Inflammatory macrophage (primary cell): ENCODE data around the gene DNMT3L.
"Not testable (repeated sequence)": the region's sequence is repeated elsewhere in the genome, so short reads cannot be mapped to it uniquely, and the experiment has no call there.

ENCODE experiments used
- DNase-seq, 2 donors: peaks; one replicate each; pipeline ENCODE4 v3.0.0-alpha.2; 2020 to 2022

DNMT3L gene

DNA sequence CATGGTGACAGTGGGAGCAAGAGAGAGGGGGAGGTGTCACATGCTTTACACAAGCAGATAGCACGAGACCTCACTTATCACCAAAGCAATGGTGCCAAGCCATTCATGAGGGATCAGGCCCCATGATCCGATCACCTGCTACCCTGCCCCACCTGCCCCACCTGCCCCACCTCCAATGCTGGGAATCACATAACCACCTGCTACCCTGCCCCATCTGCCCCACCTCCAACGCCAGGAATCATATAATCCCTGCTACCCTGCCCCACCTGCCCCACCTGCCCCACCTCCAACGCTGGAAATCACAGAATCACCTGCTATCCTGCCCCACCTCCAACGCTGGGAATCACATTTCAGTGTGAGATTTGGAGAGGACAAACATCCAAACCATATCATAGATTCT is 13.3 kb upstream of the DNMT3L start:
- DNase-seq: no peak

DNA sequence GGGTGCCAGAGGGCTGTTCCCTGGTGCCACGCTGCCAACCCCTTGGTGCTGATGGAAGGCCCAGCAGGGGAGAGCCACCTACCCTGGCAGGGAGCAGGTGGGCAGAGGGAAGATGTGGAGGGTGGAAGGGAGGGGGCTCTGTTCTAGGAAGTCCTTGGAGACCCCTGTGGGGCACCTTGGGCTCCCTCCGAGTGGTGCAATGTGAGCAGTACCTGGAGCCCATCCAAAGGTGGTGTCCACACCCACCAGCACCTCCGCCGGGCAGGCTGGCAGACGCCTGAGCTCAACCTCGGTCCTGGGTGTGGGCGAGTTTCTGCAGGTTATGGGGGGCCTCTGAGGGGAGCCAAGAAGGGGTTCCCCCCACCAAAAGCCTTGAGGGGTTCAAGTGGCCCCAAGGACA is 11.3 kb upstream of the DNMT3L start:
- DNase-seq: no peak

DNA sequence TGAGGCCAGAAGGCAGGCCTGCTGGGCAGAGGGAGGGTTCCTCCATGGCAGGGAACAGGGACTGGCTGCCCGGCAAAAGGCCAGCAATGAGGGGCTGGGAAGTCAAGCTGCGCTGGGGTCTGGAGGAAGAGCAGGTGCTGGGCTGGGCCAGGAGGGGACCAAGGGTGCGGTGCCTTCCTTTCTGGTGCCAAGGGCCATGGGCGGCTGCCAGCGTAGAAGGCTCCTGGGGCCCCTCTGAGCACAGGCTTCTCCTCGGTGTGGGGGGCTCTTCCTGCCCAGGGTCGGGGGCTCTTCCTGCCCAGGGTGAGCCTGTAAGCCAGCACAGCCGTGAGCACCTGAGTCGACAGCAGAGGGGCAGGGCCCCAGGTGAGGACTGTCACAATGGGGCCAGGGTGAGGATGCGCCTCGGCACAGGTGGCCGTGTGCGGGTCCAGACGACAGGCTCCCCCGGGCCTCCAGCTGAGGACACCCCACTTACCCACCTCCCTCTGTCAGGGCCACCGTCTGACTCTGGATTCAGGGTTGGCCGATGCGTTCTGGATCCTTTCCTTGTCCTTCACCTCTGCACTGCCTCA is 10.7 kb upstream of the DNMT3L start:
- DNase-seq: no peak

DNA sequence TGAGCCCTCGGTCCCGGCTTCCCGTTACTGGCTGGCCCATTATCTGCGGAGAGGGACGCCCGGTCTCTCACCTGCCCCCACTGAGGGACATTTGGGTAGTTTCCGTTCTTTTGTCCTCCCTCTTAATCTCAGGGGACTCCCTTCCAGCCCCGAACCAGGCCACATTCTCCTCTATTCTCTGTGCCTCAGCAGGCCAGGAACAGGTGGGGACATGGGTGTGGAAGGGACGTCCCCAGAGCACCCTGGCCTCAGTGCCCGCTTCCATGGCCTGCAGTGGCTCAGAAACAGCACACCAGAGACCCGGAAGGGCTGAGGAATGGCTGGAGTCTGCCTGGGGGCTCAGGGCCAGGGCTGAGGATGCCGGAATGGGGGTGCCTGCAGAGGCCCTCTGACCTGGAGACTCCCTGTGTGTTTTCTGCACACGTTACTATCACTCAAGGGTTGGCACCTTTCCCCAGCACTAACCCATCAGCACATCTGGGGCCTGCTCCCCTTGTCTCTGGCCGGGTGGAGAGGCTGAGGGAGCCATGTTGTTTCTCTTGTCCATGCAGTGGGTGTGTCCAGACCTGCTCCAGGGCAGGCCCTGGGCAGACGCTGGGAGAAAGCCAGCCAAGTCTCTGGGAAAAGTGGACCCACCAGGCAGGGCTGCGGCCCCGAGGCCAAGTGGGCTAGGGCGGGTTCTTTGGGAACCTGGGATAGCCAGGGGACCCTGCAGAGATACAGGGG is 10.0 kb upstream of the DNMT3L start:
- DNase-seq: no peak

DNA sequence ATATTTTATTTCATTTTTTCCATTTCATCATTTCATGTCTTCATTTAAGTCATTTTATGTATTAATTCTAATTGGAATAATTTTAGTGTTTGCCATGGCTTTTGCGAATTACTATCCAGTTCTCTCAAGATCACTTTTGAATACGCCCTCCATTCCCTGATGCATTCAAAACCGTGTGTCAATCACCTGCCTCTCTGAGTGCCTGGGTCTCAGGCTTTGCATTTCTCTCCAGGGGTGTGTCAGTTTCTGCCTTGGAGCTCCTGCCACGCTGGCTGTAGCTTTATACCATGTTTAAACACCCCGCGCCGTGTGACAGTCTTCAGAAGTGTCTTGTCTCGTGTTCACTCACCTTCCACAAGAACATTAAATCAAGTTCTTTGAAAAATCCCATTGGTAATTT is 7.4 kb upstream of the DNMT3L start:
- DNase-seq: no peak

DNA sequence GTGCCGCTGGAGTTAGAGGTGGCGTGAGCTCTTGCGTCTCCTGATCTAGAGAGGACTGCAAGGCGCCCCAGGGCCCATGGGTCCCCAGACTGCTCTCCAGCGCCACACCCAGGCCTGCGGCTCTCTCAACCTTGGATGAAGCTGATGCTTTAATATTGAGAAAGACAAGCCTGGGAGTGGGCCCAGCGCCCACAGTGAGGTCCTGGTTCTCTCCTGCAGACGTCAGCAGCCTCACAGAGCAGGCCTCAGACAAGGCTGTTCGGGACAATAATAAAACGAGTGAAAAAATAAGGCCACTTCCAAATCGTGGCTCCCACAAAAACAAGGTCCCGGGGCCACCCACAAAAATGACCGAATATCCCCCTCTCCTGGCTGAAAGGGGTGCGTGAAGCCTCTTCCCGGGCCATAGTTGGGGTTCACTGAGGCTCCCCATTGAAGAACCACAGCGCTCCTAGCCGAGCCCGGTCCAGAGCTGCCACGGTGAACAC is 6.0 kb upstream of the DNMT3L start:
- peak; percentile 13 to 23 for DNase-seq

DNA sequence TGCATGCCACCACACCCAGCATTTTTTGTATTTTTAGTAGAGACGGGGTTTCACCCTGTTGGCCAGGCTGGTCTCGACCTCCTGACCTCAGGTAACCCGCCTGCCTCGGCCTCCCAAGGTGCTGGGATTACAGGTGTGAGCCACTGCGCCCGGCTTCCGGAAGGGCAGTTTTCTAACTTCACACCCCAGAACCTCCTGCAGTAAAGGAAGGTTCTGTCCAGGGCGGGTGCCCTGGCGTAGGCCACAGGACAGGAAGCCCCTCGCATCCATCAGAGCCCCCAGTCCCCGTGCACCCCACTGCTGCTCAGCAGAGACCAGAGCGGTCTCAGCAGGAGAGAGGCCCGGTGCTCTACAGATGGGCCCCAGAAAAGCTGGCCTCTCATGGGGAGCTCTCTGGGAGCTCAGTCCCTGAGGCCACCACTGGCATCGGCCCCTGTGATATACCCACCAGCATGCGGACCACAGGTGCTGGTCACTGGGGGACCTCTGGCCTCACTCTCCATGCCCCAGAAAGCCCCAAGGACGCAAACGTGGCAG is 4.1 kb upstream of the DNMT3L start:
- DNase-seq: no peak

DNA sequence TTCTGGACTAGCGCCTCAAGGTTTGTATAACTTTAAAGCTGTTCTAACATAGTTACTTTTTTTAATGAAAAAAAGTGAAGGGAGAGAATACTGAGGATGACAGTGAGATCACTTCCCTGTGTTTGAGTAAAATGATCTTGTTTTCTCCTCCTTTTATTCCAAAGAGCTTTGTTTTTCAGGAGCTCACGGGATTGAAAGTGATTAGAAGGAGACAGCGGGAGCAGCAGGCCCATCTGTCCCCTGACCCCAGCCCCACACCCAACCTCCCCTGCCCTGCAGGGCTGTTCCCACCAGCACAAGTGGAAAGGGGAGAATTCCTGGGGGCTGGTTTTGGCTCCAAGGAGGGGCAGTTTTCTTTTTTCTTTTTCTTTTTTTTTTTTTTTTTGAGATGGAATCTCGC is 2.1 kb upstream of the DNMT3L start:
- no peak for DNase-seq

DNA sequence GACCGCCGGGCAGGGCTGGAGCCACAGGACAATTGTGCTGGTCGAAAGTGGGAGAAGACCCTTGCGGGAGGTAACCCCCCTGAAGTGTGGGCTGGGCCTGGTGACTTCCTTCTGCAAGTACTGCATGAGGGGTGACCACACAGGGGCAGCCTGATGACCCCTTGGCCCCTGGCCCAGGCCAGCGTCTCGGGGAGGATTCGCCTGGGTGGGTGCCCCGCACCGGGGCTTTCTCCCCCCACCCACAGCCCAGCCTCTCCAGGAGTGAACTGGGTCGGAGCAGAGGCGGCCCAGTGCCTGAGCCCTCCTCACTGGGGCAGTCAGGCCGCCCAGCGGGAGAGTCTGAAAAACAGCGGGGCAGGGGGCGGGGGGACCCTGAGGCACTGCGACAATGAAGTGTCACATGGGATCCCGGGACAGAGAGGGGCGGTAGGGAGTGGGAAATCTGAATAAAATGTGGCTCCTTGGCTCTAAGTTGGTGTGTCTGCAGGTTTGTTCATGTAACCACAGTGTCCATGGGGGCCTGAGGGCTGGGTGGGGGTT is 1.6 kb upstream of the DNMT3L start:
- no peak for DNase-seq

DNA sequence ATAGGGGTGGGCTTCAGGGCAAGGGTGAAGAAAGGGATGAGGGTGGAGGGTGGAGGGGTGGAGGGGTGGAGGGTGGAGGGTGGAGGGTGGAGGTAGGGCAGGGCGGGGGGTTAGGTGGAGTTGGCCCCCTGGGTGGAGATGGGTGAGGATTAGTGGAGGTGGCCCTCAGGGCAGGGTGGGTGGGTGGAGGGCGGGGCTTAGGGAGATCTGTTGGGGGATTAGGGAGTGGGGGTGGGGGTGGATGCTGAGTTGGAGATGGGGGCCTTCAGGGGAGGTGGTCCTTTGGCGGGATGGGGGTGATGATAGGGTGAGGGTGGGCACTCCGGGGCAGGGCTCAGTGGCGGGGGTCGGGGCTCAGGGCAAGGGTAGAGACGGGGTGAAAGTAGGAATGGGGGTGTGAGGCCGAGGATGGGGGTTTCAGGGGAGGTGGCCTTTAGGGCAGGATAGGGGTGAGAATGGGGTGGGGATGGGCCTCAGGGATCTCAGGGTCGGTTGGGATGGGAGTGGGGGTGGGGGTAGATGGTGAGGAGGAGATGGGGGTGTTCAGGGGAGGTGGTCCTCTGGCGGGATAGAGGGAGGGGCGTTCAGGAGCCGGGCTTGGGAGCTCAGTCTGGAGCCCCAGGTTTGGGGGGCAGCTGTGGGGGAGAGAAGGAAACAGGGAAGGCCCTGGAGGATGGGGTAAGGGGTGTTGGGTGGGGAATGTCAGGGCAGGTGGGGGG is 800 bp upstream of the DNMT3L start:
- DNase-seq: no peak

DNA sequence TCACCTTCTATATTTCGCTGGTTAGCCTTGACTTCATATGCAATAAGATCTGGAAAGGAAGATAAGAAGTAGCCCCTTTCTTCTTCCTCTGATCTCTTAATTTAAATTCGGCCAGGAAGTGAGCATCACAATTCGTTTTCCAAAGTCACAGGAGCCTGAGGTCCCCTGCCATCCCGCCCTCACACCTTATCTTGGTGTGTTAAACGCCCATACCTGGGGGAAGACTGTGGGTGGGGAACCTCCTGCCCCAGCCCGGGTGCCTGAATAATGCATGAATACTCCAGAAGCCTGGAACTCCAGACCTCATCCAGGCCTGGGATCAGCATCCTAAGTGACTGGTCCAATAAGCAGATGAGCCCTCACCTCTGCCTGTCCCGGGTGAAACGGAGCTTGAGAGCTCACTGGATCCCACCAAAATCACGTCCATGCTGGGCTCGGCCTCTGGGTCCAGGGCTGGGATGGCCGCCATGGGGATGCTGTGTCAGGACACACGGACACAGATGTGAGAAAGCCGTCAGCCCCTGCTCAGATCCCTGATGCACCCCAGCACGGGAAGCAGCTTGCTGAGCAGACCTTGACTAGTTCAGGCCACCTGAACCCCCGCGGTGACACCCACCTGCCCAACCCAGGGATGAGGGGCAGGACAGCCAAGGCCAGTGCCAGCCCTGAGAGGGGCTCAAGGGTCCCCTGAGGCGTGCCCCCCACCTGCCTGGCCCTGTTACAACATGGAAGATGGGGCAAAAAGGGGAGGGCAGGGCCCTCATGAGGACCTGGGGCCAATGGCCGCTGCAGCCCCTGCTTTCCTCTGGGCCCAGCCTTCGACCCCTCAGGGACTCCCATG is 686 bp downstream of the DNMT3L start:
- DNase-seq: no peak

DNA sequence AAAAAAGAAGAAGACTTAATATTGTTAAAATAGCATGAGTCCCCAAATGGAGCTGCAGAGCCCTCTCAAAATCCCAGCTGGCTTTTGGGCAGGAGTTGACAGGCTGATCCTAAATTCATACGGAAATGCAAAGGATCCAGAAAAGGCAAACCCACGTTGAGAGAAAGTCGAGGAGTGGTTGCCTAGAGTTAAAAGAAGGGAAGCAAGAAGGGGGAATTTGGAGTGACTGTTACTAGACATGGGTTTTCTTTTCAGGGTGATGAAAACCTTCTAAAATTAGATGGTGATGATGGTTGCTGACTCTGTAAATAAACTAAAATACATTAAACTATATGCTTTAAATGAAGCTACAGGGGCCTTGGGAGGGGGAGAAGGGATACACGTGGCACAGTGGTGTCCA is 1.6 kb downstream of the DNMT3L start:
- peak in 1 of 2 donors; percentile 21 for DNase-seq

DNA sequence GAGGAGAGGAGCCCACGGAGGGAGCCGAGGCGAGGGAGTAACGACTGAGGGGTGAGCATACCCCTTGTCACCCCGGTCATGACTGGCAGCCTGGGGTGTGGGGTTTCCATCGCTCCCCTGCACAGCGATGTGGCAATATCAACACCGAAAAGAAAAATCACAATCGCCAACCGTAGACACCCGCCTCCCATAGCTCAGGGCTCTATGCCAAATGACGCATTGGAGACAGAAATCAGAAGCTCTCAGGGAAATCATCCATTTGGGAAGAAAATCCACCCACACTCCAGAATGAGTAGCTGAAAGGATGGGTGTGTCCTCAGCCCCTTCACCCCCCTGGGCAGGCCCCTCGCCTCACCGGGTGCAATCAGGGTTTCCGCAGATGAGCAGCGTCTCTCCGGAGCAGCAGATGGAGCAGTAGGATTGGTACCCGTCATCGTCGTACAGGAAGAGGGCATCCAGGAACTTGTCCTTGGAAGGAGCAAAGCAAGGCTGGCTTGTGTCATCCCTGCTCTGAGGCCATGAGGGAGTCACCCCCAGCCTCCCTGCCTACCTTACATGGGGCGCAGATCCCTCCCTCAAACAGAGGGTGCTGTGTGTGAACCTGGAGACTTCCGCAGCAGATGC is 2.5 kb downstream of the DNMT3L start:
- DNase-seq: no peak

DNA sequence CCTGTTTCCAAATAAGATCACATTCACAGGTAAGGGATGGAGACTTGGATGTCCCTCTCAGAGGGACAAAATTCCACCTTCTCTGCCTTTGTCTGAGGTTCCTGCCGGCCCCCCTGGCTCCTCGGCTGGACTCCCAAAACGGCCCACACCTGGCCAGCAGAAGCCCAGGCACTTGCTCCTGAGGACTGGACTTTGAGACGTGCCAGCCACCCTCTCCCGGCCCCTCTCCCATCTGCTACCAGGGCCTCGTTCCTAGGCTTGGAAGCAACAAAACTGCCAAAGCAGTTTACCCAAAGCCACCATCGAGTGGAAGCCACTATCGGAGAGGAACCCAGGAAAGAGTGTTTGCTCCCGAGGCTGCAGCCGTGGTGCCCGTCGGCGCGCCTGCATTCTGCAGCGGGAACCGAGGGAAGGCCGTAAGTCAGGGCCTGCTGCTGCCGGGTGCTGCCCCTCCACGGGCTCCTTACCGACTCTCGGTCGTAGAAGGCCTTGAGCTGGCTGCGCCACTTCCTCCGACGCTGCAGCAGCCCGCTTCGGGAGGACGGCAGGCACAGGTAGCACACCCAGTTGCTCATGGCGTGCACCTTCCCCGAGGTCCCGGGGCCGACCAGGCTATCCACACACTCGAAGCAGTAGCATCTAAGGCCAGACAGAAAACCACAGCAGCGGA is 3.5 kb downstream of the DNMT3L start:
- DNase-seq: no peak

DNA sequence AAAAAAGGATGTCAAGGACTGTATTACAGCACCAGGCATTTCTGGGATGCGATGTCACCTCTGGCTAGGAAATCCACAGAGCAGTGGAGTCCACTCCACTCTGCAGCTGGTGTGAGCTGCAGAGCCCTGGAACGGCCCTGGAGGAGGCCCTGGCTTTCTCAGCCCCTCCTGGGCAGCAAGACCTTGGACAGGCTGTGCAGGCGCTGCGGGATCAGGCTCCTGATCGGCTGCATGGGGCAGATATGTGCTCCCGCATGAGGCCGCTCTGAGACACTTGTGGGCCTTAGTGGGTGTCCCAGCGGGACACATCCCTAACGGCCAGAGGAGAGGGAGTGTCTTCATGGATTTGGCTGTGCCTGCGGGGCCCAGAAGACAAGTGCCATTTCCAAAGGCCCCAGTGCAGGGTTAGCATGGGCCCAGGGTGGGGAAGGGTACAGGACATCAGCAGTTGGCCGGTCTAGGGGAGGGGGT is 6.2 kb downstream of the DNMT3L start:
- DNase-seq: no peak

DNA sequence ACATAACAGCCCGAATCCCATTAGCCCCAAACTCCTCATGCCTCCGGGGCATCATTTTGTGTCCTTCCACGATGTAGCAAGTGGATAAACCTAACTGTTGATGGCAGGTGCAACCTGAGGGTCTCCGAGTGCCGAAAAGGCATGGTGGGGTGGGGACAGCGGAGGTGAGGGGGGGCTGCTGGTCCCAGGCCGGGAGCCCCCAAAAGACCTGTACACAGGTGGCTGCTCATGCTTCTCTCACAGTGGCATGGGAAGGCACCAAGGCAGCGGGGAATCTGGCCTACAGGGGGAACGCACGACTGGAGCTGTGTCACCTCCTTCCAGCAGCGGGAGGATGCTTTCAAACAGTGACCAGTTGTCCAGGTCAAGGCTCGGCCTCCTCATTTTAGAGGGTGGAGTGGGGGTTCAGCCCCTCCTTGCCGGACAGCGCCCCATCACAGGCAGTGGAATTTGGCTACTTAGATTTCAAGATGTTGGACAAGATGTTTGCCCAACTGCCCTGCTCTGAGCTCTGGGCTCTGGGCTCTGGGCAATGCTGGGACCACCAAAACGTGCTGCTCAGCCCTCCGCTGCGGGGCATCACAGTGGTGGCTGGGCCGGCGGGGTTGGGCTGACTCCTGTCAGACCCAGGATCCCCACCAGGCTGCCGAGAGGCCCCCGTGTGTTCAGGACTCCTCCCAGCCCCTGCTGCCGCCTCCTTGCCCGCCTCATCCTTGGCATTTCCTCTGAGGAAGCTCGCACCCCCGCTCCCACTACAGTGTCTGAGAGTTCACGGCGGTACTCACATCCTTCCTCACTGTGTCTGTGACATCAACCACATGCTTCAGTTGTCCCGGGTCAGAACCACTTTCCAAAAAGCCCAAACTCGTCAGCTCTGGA is 7.6 kb downstream of the DNMT3L start:
- DNase-seq: peak; percentile 21 to 66

DNA sequence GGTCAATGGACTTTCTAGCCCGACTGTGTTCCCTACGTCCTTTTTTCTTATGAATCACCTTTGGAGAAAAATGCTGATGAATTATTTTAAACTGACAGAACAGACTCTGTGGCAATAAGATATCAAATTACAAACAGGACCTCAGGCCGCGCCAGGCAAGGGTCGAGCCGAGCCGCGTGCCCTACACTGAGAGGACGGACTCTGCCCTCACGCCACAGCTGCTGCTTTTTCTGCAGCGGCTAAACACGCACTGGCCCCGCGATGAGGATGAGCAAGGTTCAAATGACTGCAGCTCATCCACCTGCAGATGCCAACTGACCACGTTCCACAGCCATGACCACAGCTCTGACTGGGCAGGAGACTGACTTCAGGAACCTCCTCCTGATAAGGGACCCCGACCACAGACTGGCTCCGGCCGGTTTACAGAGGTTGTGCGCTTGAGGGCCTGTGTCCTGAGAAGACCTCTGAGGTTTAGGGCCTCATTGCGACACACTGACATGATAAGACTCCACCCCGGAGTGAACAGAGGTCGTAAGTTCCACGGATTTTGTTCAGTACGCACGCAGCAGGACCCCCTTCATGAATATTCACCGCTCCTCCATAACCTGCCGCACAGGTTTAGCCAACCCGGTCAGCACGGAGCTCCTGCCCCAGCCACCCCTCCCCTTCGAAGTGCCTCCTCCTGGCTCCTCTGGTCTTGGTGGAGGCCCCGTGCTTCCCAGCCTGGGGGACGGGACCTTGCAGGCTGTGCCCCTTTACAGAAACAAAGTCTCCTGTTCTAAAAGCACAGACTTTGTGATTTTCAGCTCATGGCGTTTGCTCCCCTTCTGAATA is 12.3 kb downstream of the DNMT3L start:
- not testable (repeated sequence) for DNase-seq

DNA sequence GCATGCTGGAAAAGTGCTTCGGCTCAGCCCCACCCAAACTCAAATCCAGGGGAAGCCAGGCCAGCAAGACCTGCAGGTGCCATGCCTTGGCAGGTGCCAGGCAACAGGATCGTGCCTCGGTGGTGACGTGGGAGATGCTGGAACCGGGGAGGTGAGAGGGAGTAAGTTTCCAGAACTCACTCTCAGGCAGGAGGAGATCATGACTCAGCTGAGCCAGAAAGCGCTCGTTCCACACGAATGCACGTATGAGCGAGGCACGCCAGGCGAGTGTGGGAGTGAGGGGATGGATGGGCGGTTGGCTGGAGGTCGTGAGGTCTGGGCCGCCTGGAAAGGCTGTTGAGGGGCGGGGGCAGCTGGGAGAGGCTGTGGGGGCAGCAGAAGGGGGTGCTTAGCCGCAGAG is 13.8 kb downstream of the DNMT3L start:
- not testable (repeated sequence) for DNase-seq

DNA sequence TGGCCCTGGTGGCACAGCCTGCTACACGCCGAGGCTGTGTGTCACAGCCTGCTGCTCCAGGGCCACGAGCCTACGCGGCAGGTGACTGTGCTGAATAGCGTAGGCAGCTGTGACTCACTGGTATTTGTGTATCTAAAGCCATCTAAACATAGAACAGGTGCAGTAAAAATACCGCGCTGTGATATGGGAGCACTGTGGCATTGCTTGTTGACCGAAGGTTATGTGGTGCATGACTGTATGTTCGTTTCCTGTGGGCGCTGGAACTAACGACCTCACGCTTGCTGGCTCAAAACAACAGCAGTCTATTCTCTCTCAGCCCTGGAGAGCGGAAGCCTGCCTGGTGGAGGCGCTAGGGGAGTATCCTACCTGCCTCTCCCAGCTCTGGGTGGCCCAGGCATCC is 17.7 kb downstream of the DNMT3L start:
- not testable (repeated sequence) for DNase-seq
